ENCODE measurements around the gene CEBPG. TPM values are rescaled to one million over a fixed set of nuclear protein-coding genes. Genes with fewer than 3 reads are reported as not detected.
A peak's percentile ranks its signal among the peaks of the same experiment; 100 is the strongest.

Gene CEBPG
- total RNA-seq, 2 experiments from 2014 or later = 30.6 to 30.9 TPM

DNA sequence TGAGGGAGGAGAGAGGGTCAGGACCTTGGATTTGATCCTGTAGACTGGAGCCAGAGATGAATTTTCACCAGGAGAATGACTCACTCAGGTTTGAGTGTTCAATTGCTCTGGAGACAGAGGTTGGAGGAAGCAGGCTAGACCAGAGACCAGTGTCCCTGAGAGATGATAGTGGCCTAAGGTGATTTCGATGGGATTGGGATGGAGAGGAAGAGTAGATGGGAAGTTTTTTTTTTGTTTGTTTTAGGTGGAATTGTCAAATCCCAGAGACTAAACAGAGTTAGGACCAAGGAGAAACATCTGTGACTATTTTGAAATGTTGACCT, 2.3 kb downstream of the CEBPG start:
- DNase-seq = no peak
- Mint-ChIP-seq H3K9me3 (no peaks in the 10 kb centered on the region), H3K36me3 (peaks cover 24% of the 10 kb centered on the region), H3K27ac (no peak overlapping the region), H3K27me3 (no peaks in the 10 kb centered on the region), H3K4me3 (peak overlapping the region; percentile 87), H3K4me1 (ENCODE audit: low read depth) (peaks cover 50% of the 10 kb centered on the region)
- CTCF ChIA-PET = interaction anchor here (1.1 to 4.2 kb wide), 4 partner anchors 31 to 199 kb away, joined by 3 to 14 read pairs (median 8); no protein-coding TSS in a partner anchor
- intact Hi-C loops (cut with micrococcal nuclease) = loop anchor here (10.0 kb wide), 1 partner anchor 141 kb away; no protein-coding TSS in a partner anchor
- POLR2A ChIA-PET = no interaction called here

DNA sequence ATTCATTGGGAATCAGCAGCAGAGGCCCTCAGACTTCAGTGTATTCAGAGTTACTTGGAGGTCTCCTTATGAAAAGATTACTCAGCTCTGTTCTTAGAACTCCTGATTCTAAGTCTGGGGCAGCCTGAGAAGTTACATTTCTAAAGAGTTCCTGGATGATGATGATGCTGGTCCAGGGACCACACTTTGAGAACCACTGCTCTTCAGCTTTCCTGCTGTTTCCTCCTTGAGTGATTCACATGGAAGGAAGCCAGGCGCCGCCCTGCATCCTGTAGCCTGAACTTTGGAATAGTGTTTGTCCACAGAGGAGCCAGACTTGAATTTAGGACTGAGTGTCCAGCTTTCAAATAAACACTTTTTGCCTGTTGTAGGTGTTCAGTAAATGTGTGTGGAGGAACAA, 2.9 kb downstream of the CEBPG start:
- DNase-seq = no peak
- no peaks in the 10 kb centered on the region for H3K27me3 Mint-ChIP-seq
- POLR2A ChIA-PET = no interaction called here
- no peak overlapping the region for H3K4me3 Mint-ChIP-seq
- intact Hi-C loops (cut with micrococcal nuclease) = loop anchor here (10.0 kb wide), 1 partner anchor 142 kb away; no protein-coding TSS in a partner anchor
- no peaks in the 10 kb centered on the region for H3K9me3 Mint-ChIP-seq
- H3K4me1 Mint-ChIP-seq (ENCODE audit: low read depth) = peaks cover 54% of the 10 kb centered on the region
- no peak overlapping the region for H3K27ac Mint-ChIP-seq
- CTCF ChIA-PET = interaction anchor here (0.6 to 4.2 kb wide), 5 partner anchors 19 to 192 kb away, joined by 3 to 14 read pairs (median 3); partner anchors contain the start of gene CEBPA
- H3K36me3 Mint-ChIP-seq = peaks cover 28% of the 10 kb centered on the region

DNA sequence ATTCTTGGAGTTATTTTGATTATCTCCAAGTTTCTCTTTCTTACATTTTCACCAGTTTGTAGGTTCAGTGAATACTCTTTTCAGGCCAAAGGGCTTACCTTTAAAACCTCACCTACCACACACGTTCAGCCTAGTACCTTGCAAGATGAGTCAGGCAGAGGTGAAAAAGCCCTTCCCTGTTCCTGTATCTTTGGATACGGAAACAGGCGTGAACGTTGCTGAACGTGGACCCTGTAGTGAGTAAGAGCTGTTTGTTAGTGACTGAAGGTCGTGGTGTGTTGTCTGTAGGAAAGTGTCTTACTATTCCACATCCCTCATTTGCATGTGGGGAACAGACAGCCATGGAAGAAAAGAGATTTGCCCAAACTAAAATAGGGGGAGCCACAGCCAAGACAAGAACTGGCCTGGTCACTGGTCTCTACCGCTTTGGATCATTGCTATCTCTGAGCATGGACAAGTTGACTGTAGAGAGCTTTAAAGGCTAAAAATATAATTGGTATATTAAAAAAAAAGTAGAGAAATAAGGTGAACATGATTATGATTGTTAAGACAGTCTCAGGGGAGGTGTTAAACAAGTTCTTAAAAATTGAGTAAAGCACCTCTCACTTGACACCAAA, 3.5 kb downstream of the CEBPG start:
- H3K9me3 Mint-ChIP-seq = no peaks in the 10 kb centered on the region
- H3K36me3 Mint-ChIP-seq = peaks cover 28% of the 10 kb centered on the region
- peak overlapping the region; percentile 60 for H3K27ac Mint-ChIP-seq
- no peak for DNase-seq
- ChIA-PET POLR2A (no interaction called here), CTCF (interaction anchor here (0.6 to 4.2 kb wide), 5 partner anchors 19 to 193 kb away, joined by 3 to 14 read pairs (median 3); partner anchors contain the start of gene CEBPA)
- H3K4me3 Mint-ChIP-seq = no peak overlapping the region
- H3K27me3 Mint-ChIP-seq = no peaks in the 10 kb centered on the region
- intact Hi-C loops (cut with micrococcal nuclease) = loop anchor here (10.0 kb wide), 1 partner anchor 142 kb away; no protein-coding TSS in a partner anchor
- peaks cover 56% of the 10 kb centered on the region for H3K4me1 Mint-ChIP-seq (ENCODE audit: low read depth)

DNA sequence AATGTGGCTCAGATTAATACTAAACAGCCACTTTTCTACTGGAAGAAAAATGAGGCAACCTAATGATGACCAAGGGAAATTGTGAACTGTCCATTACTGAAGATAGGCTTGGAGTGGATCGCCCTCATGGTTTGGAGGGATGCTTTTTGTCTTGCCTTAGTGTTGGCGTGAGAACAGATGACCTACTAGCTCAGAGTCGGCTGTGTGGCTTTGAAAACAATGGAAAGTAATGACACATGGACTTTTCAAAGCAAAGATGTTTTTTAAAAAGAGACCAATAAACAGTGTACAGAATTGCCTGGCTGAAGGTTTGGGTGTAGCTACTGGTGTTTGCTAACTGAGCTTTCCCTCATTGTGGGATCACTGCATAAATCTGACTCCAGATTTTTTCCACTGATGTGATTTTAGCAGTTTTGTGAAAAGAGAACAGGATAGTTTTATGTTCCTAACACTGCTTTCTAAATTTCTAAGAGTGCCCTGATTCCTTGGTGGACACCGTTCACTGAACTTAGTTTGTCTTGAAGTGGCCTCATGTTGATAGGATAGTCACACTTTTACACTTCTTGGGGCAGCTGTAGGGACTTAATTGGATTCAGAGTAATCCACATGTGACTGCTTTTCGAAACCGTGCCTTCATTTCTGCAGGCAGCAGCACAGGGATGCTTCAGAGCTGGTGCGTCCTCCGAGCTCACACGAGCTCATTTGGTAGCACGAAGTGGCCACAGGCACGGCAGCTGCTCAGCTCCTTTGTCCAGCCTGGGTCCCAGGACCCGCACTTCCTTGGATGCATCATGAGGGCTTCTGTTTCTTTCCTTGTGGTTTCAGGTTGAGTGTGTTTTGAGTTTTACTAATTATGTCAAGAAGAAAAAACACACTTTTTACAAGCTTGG, 4.3 kb downstream of the CEBPG start:
- H3K4me1 Mint-ChIP-seq (ENCODE audit: low read depth) = peaks cover 56% of the 10 kb centered on the region
- H3K9me3 Mint-ChIP-seq = no peaks in the 10 kb centered on the region
- intact Hi-C loops (cut with micrococcal nuclease) = loop anchor here (10.0 kb wide), 1 partner anchor 143 kb away; no protein-coding TSS in a partner anchor
- POLR2A ChIA-PET = no interaction called here
- no peaks in the 10 kb centered on the region for H3K27me3 Mint-ChIP-seq
- no peak overlapping the region for H3K4me3 Mint-ChIP-seq
- DNase-seq = peak; percentile 5
- CTCF ChIA-PET = interaction anchor here (0.9 to 4.2 kb wide), 4 partner anchors 29 to 142 kb away, joined by 3 to 14 read pairs (median 8); no protein-coding TSS in a partner anchor
- H3K27ac Mint-ChIP-seq = no peak overlapping the region
- peaks cover 28% of the 10 kb centered on the region for H3K36me3 Mint-ChIP-seq

DNA sequence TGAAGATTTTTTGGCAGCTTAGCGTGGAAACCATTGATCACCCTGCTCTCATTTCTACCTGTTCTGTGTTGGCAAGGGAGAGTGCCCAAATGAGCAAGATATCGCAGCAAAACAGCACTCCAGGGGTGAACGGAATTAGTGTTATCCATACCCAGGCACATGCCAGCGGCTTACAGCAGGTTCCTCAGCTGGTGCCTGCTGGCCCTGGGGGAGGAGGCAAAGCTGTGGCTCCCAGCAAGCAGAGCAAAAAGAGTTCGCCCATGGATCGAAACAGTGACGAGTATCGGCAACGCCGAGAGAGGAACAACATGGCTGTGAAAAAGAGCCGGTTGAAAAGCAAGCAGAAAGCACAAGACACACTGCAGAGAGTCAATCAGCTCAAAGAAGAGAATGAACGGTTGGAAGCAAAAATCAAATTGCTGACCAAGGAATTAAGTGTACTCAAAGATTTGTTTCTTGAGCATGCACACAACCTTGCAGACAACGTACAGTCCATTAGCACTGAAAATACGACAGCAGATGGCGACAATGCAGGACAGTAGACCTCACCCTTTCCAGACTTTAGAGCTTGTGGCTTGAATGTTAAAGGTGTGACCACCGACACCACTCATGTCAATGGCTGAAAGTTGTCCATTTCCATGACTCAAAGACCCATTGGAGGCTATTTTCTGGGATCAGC, 5.8 kb downstream of the CEBPG start:
- Mint-ChIP-seq H3K4me1 (ENCODE audit: low read depth) (peaks cover 58% of the 10 kb centered on the region), H3K9me3 (no peaks in the 10 kb centered on the region), H3K36me3 (peaks cover 28% of the 10 kb centered on the region), H3K4me3 (no peak overlapping the region), H3K27me3 (no peaks in the 10 kb centered on the region), H3K27ac (no peak overlapping the region)
- DNase-seq = peak; percentile 3
- intact Hi-C loops (cut with micrococcal nuclease) = loop anchor here (10.0 kb wide), 1 partner anchor 144 kb away; no protein-coding TSS in a partner anchor
- POLR2A ChIA-PET = no interaction called here
- CTCF ChIA-PET = interaction anchor here (0.6 to 4.2 kb wide), 4 partner anchors 11 to 144 kb away, joined by 3 to 14 read pairs (median 8); no protein-coding TSS in a partner anchor

DNA sequence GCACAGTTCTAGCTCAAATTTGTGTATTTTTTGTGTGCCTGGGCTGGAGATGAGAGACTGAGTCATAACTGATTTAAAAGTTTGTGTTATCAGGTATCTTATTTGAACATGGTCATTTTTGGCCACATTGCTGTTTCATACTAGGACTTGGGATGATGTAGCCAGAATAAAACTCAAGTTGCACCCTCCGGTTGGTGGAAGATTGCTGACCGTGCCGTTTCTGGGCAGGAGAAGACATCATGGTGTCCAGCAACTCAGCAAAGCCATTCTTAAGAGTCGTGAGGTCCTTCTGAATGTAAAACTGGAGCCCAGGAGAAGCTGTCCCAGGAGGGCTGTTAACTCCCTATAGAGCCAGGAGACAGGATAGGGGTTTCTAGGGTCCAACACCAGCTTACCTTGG, 7.6 kb downstream of the CEBPG start:
- H3K4me3 Mint-ChIP-seq = no peak overlapping the region
- DNase-seq = no peak
- CTCF ChIA-PET = interaction anchor here (1.1 to 1.7 kb wide), 5 partner anchors 8 to 146 kb away, joined by 3 to 7 read pairs (median 3); partner anchors contain the start of gene CEBPG
- POLR2A ChIA-PET = no interaction called here
- H3K36me3 Mint-ChIP-seq = peaks cover 21% of the 10 kb centered on the region
- no peaks in the 10 kb centered on the region for H3K27me3 Mint-ChIP-seq
- no peak overlapping the region for H3K27ac Mint-ChIP-seq
- H3K4me1 Mint-ChIP-seq (ENCODE audit: low read depth) = peaks cover 41% of the 10 kb centered on the region
- H3K9me3 Mint-ChIP-seq = no peaks in the 10 kb centered on the region
- intact Hi-C loops (cut with micrococcal nuclease) = no loop called here

DNA sequence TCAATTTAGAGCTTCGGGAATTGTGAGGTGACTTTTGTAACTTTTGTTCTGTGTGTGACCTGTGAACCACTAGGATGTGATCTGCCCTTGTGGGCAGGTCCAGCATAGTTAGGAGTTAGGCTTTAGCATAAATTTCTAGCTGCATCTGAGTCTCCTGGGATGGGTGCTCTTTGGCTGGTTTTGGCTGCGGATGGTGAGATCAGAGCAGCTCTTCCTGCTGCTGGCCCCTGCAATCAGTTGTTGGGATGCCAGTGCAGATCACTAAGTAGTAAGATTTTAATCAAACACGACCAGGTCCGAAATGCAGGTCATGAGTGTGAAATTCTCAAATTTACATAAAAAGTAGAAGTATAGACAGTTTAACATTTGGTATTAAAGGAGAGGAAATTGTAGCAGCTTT, 8.5 kb downstream of the CEBPG start:
- POLR2A ChIA-PET = interaction anchor here (0.8 kb wide), 1 partner anchor 10 kb away, joined by 3 read pairs; no protein-coding TSS in a partner anchor
- Mint-ChIP-seq H3K4me3 (no peak overlapping the region), H3K27me3 (no peaks in the 10 kb centered on the region), H3K4me1 (ENCODE audit: low read depth) (peaks cover 32% of the 10 kb centered on the region), H3K36me3 (peaks cover 19% of the 10 kb centered on the region), H3K9me3 (no peaks in the 10 kb centered on the region), H3K27ac (no peak overlapping the region)
- intact Hi-C loops (cut with micrococcal nuclease) = no loop called here
- CTCF ChIA-PET = interaction anchor here (0.7 to 1.7 kb wide), 6 partner anchors 9 to 406 kb away, joined by 3 to 7 read pairs (median 3); partner anchors contain the start of gene CEBPG
- DNase-seq = no peak

DNA sequence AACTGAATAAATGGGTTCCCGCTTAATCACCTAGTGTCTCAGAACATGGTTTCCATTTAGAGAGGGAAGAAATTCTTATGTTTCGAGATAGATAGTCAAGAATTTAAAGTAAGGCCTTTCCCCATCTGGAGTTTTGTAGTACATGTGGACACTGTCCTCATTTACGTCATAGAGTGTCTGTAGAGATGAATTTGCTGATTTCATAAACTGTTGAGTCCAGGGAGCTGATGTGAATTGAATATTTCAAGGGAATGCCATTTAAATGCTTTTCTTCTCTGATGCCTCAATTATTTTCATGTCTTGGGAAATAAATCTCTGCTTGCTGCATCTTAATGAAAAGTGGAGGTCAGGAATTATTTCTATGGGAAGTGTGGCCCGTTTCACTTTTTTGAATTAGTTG, 9.5 kb downstream of the CEBPG start:
- no peaks in the 10 kb centered on the region for H3K27me3 Mint-ChIP-seq
- H3K4me3 Mint-ChIP-seq = no peak overlapping the region
- H3K36me3 Mint-ChIP-seq = peaks cover 19% of the 10 kb centered on the region
- H3K4me1 Mint-ChIP-seq (ENCODE audit: low read depth) = peaks cover 24% of the 10 kb centered on the region
- DNase-seq = no peak
- intact Hi-C loops (cut with micrococcal nuclease) = no loop called here
- no peaks in the 10 kb centered on the region for H3K9me3 Mint-ChIP-seq
- no peak overlapping the region for H3K27ac Mint-ChIP-seq
- ChIA-PET CTCF (interaction anchor here (1.7 kb wide), 1 partner anchor 33 kb away, joined by 7 read pairs; no protein-coding TSS in a partner anchor), POLR2A (interaction anchor here (1.6 kb wide), 1 partner anchor 9 kb away, joined by 4 read pairs; no protein-coding TSS in a partner anchor)

DNA sequence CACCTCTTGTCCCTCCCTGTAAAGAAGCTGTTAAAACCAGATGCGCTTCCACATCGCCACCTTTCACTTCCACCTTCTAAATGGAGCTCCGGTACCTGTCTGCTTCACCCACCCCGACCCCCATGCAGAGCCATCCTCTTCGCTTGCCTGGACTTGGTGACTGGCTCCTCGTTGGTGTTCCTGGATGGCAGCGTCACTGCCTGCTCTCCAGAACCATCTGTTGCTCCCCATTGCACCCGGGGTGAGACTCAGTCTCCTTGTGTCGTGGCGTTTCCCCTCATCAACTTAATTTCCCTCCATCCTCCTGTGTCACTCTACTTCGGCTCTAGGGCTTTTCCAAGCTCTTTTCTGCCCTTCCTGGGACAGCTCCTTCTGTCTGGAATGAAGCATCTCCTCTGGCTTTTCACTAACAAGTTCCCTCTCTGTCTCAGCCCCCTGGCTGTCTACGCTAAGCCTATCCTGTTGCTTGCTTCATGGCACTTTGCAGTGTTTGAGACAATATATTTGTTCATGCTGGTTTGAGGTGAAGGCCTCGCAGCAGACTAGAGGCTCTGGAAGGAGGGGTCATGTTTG, 10.3 kb downstream of the CEBPG start:
- H3K27me3 Mint-ChIP-seq = no peaks in the 10 kb centered on the region
- DNase-seq = no peak
- no peak overlapping the region for H3K27ac Mint-ChIP-seq
- H3K4me3 Mint-ChIP-seq = no peak overlapping the region
- intact Hi-C loops (cut with micrococcal nuclease) = no loop called here
- H3K36me3 Mint-ChIP-seq = peaks cover 16% of the 10 kb centered on the region
- CTCF ChIA-PET = interaction anchor here (1.3 kb wide), 1 partner anchor 32 kb away, joined by 4 read pairs; no protein-coding TSS in a partner anchor
- peaks cover 15% of the 10 kb centered on the region for H3K4me1 Mint-ChIP-seq (ENCODE audit: low read depth)
- POLR2A ChIA-PET = interaction anchor here (1.6 kb wide), 1 partner anchor 9 kb away, joined by 4 read pairs; no protein-coding TSS in a partner anchor
- H3K9me3 Mint-ChIP-seq = no peaks in the 10 kb centered on the region

DNA sequence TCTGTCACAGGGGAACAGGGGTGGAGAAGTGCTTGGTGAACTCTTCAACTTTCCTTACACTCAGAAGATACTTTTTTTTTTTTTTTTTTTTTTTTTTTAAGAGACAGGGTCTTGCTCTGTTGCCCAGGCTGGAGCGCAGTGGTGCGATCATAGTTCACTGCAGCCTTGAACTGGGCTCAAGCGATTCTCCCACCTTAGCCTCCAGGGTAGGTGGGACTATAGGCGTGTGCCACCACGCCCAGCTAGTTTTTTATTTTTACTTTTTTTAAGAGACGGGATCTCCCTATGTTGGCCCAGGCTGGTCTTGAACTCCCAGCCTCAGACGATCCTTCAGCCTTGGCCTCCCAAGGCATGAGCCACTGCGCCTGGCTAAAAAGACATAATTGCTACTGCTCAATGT, 11.5 kb downstream of the CEBPG start:
- ChIA-PET CTCF (interaction anchor here (0.6 to 1.0 kb wide), 2 partner anchors 51 to 201 kb away, joined by 4 read pairs; no protein-coding TSS in a partner anchor), POLR2A (interaction anchor here (2.0 kb wide), 1 partner anchor 11 kb away, joined by 5 read pairs; the partner anchor contains the start of gene CEBPG)
- Mint-ChIP-seq H3K9me3 (no peaks in the 10 kb centered on the region), H3K4me3 (no peak overlapping the region), H3K36me3 (peaks cover 8% of the 10 kb centered on the region), H3K27me3 (no peaks in the 10 kb centered on the region), H3K4me1 (ENCODE audit: low read depth) (peaks cover 10% of the 10 kb centered on the region), H3K27ac (no peak overlapping the region)
- DNase-seq = no peak
- intact Hi-C loops (cut with micrococcal nuclease) = no loop called here

DNA sequence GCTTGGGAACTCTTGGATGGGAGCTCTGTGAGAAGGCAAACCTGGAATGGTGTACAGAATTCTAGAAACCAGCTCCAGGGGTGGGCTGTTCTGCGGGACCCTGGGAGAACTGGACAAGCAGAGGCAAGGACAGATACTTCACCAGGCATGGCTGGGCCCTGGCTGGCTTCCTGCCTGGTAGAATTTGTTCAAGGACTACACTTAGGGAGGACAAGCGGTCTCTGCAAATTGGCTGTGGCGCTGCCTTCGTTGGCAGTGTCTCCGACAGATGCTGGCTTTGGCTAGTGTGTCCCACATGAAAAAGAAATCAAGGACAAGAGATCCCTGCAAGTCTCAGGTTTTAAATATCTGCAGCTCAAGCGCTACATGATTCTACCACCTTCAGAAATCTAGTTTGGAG, 12.4 kb downstream of the CEBPG start:
- H3K4me3 Mint-ChIP-seq = no peak overlapping the region

More for the DNA sequence above, 12.4 kb downstream of the CEBPG start:
- Mint-ChIP-seq H3K27me3 (no peaks in the 10 kb centered on the region), H3K4me1 (ENCODE audit: low read depth) (peaks cover 9% of the 10 kb centered on the region), H3K27ac (no peak overlapping the region), H3K36me3 (peaks cover 7% of the 10 kb centered on the region), H3K9me3 (no peaks in the 10 kb centered on the region)
- no peak for DNase-seq
- intact Hi-C loops (cut with micrococcal nuclease) = no loop called here
- ChIA-PET CTCF (no interaction called here), POLR2A (interaction anchor here (2.0 kb wide), 1 partner anchor 12 kb away, joined by 5 read pairs; the partner anchor contains the start of gene CEBPG)

Data from activated CD4-positive, alpha-beta memory T cell treated with anti-CD3 and anti-CD28 coated beads for 36 hours (primary cell).